GM12878 (cell line): ENCODE measurements around the gene FBXW9. TPM values are rescaled to one million over a fixed set of nuclear protein-coding genes. Genes with fewer than 3 reads are reported as not detected.

Experiments
- ATAC-seq: fragments of 200-7000 bp; cut with Tn5 transposase; 3 replicates; pipeline ENCODE4 v1.9.1; 2020; ENCODE audit warnings: mild to moderate bottlenecking, moderate library complexity
- BruUV-seq: library from RNA; stranded (reverse); fragments of 400-500 nt; replicated peaks from 2 replicates; lab custom pipeline; 2021; lab: Mats Ljungman, UMichigan
- CTCF ChIA-PET: fragments of 300-600 bp; sonication (Branson Sonifier 250); formaldehyde crosslinking; extraction: SDS; loops from one replicate; lab custom pipeline; 2021; ENCODE audit warnings: inconsistent platforms; lab: Yijun Ruan, JAX
- POLR2A ChIA-PET: fragments of 350-600 bp; formaldehyde crosslinking; extraction: SDS; loops from one replicate; lab custom pipeline; 2021; ENCODE audit warnings: inconsistent platforms; lab: Charles Lee
- RAD21 ChIA-PET: fragments of 300-600 bp; sonication (Branson Sonifier 250); formaldehyde crosslinking; loops from one replicate; lab custom pipeline; 2023; ENCODE audit warnings: antibody characterized with exemption; ENCODE audit not compliant: unreplicated experiment; lab: Charles Lee
- SMC1A ChIA-PET: fragments of 300-600 bp; sonication (Branson Sonifier 250); formaldehyde crosslinking; loops from one replicate; lab custom pipeline; 2023; ENCODE audit not compliant: unreplicated experiment, uncharacterized antibody; lab: Charles Lee
- DNase-seq: peaks from one replicate; pipeline ENCODE4 v3.0.0-alpha.2; 2011; ENCODE audit warnings: low read depth, low spot score
- FAIRE-seq: peaks from 3 replicates; lab custom pipeline; 2011; peaks lifted over from hg19 to GRCh38; lab: Jason Lieb, UNC
- H2AFZ ChIP-seq: 2 replicates; pipeline ENCODE4 v1.6.0; 2011; ENCODE audit warnings: low read depth, low read length, control low read depth; ENCODE audit not compliant: control insufficient read depth
- H3K27ac ChIP-seq: 2 replicates; pipeline ENCODE4 v1.5.1; 2011; ENCODE audit warnings: control low read depth; ENCODE audit not compliant: control insufficient read depth, insufficient read depth
- H3K27me3 ChIP-seq, 2 experiments: replicated peaks in 1 of 2; 2 replicates each; pipeline versions ENCODE4 v1.6.0 to v1.6.1; 2011; ENCODE audit warnings: low read length in 1 of 2; ENCODE audit not compliant: control insufficient read depth in 2 of 2, insufficient read depth in 2 of 2
- H3K36me3 ChIP-seq, 2 experiments: 2 replicates each; pipeline ENCODE4 v1.5.1; 2011; ENCODE audit warnings: low read length in 1 of 2; ENCODE audit not compliant: control insufficient read depth in 2 of 2, insufficient read depth in 2 of 2
- H3K4me1 ChIP-seq: 2 replicates; pipeline ENCODE4 v1.6.1; 2011; ENCODE audit warnings: mild to moderate bottlenecking, low read length, moderate library complexity, mixed read lengths; ENCODE audit not compliant: control insufficient read depth, insufficient read depth
- H3K4me2 ChIP-seq: 2 replicates; pipeline ENCODE4 v1.6.0; 2011; ENCODE audit warnings: control low read depth; ENCODE audit not compliant: control insufficient read depth, insufficient read depth
- H3K4me3 ChIP-seq: fragments of 200-600 bp; sonication (generic); 2 replicates; pipeline ENCODE4 v1.5.1; 2016
- H3K79me2 ChIP-seq: 2 replicates; pipeline ENCODE4 v1.6.0; 2011; ENCODE audit warnings: low read length; ENCODE audit not compliant: control insufficient read depth, insufficient read depth
- H3K9ac ChIP-seq: 2 replicates; pipeline ENCODE4 v1.8.0; 2011; ENCODE audit warnings: low read length, control low read depth, mixed read lengths; ENCODE audit not compliant: control insufficient read depth, insufficient read depth
- H3K9me3 ChIP-seq: replicated peaks from 3 replicates; pipeline ENCODE4 v1.5.1; 2011; ENCODE audit warnings: mild to moderate bottlenecking, low read length; ENCODE audit not compliant: control insufficient read depth, insufficient read depth
- H4K20me1 ChIP-seq: 2 replicates; pipeline ENCODE4 v1.6.0; 2011; ENCODE audit not compliant: control insufficient read depth, insufficient read depth
- ATF7 ChIP-seq: fragments of 450-650 bp; IDR thresholded peaks from 2 replicates; pipeline ENCODE4 v1.6.1; 2016; ENCODE audit warnings: low read depth, mild to moderate bottlenecking
- CBX3 ChIP-seq: fragments of 200-600 bp; sonication (generic); IDR thresholded peaks from 2 replicates; pipeline ENCODE4 v1.6.1; 2016; ENCODE audit warnings: low read depth, borderline replicate concordance
- KAT2A ChIP-seq: conservative IDR thresholded peaks from 2 replicates; pipeline ENCODE4 v1.6.1; 2011; ENCODE audit warnings: low read depth, low read length; ENCODE audit not compliant: control insufficient read depth
- NBN ChIP-seq: fragments of 450-650 bp; IDR thresholded peaks from 2 replicates; pipeline ENCODE4 v1.6.1; 2016
- NR2C2 ChIP-seq: IDR thresholded peaks from 2 replicates; pipeline ENCODE4 v1.6.1; 2011; ENCODE audit warnings: borderline replicate concordance, low read depth; ENCODE audit not compliant: control insufficient read depth, insufficient read length
- POLR2AphosphoS5 ChIP-seq: IDR thresholded peaks from 2 replicates; pipeline ENCODE4 v1.6.1; 2011; ENCODE audit warnings: mild to moderate bottlenecking, low read length, inconsistent platforms
- SKIL ChIP-seq: fragments of 450-650 bp; IDR thresholded peaks from 2 replicates; pipeline ENCODE4 v1.6.1; 2017; ENCODE audit warnings: mild to moderate bottlenecking, low read depth, inconsistent platforms; ENCODE audit not compliant: poor library complexity, severe bottlenecking
- SP1 ChIP-seq: IDR thresholded peaks from one replicate; pipeline ENCODE4 v1.6.1; 2011; ENCODE audit warnings: low read depth, low read length
- YY1 ChIP-seq: IDR thresholded peaks from 2 replicates; pipeline ENCODE4 v1.6.1; 2011; ENCODE audit warnings: low read depth, mild to moderate bottlenecking, low read length
- ZBTB40 ChIP-seq: fragments of 450-650 bp; IDR thresholded peaks from 2 replicates; pipeline ENCODE4 v1.6.1; 2016; ENCODE audit warnings: mild to moderate bottlenecking, moderate library complexity, borderline replicate concordance
- WGBS: methylation state at CpG from one replicate; pipeline ENCODE4 v1.1.6; 2016; ENCODE audit warnings: low lambda C conversion rate; ENCODE audit not compliant: insufficient replicate concordance, insufficient coverage; ENCODE audit errors: missing lambda C conversion rate; 5-methylcytosine and 5-hydroxymethylcytosine counted together
- in situ Hi-C: fragments of 300-500 bp; cut with MboI; formaldehyde crosslinking; loops from 9 replicates; pipeline ENCODE4 v1.14.3; 2018; ENCODE audit warnings: mixed read lengths
- intact Hi-C: fragments of 100-400 bp; cut with micrococcal nuclease; formaldehyde crosslinking; loops from one replicate; pipeline ENCODE4 v1.14.2; 2022; ENCODE audit not compliant: unreplicated experiment
- polyA plus RNA-seq, 11 experiments: library from polyadenylated mRNA; depleted of rRNA in 4 of 11; unstranded in 6 of 11; stranded (reverse) in 5 of 11; fragments of >200 nt; fragmentation: Nextera tagmentation in 4 of 11; fragmentation: Illumina TruSeq in 1 of 11; extraction: Ambion mirVana in 4 of 11; extraction: Trizol in 1 of 11; gene quantifications; 1 replicate in 1 of 11; 2 replicates in 10 of 11; pipeline versions ENCODE4 v1.2.1 to v1.2.3, GENCODE V29; 2011 to 2016; ENCODE audit warnings: inconsistent platforms in 2 of 11, missing spikeins in 2 of 11, low read depth in 1 of 11
- total RNA-seq, 4 experiments: library from RNA; depleted of rRNA in 3 of 4; stranded (reverse); fragments of >200 nt in 3 of 4; fragmentation: Illumina TruSeq in 1 of 4; extraction: Trizol in 1 of 4; gene quantifications; 2 replicates each; pipeline versions ENCODE4 v1.2.1 to v1.2.3, GENCODE V29; 2013 to 2021
- TF ChIP-seq, protein P1 (sequence below): IDR thresholded peaks from 2 replicates; pipeline ENCODE4 v1.6.1; 2012; ENCODE audit warnings: mild to moderate bottlenecking, low read depth, low read length
- TF ChIP-seq, protein P2 (sequence below), 3 experiments: IDR thresholded peaks in 2 of 3; conservative IDR thresholded peaks in 1 of 3; 2 replicates each; pipeline ENCODE4 v1.5.1; 2011; ENCODE audit warnings: low read depth in 3 of 3, low read length in 3 of 3, mild to moderate bottlenecking in 3 of 3, control low read depth in 2 of 3, moderate library complexity in 2 of 3, inconsistent platforms in 1 of 3, mixed read lengths in 1 of 3; ENCODE audit not compliant: control insufficient read depth in 2 of 3, insufficient read depth in 1 of 3; ENCODE audit errors: extremely low read depth in 1 of 3

The FBXW9 gene
- total and polyA plus RNA-seq, 10 of the 15 experiments (the other 5 are each of a cell fraction or from before 2014, with no cell fraction given): 0.21 to 14.8 (median 7.3) TPM

DNA sequence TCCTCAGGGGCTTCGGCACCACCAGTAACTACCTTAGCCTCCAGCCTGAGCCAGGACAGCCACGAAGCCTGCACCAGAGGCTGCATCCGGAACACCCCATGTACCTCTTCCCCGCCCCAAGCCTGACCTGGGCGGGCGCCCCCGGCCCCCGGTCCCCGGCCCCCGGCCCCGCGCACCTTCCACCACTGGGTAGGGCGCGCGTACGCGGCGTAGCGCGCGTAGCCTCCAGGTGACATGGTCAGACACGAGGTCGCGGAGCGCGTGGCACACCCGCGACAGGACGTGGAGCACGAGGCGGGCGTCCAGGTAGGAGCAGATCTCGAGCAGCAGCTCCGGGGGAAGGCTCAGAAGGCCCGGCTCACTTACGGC, 450 bp downstream of the FBXW9 start:
- Histone ChIP-seq H3K4me2 (peak overlapping the region; percentile 96), H3K27ac (peak overlapping the region; percentile 83; the same call in 1 of the 2 replicates), H3K9me3 (no peaks in the 10 kb centered on the region), H4K20me1 (no peaks in the 10 kb centered on the region), H3K79me2 (no peaks in the 10 kb centered on the region), H3K4me3 (peak overlapping the region; percentile 85), H2AFZ (peak overlapping the region; percentile 94)
- POLR2A ChIA-PET: interaction anchor here (0.6 to 1.1 kb wide), 5 partner anchors 14 to 710 kb away, joined by 3 to 4 read pairs (median 4); no protein-coding TSS in a partner anchor
- DNase-seq: no peak
- no TSS peak for BruUV-seq
- intact Hi-C loops (no loop called here), in situ Hi-C loops (no loop called here)
- TF ChIP-seq NBN (no peak), POLR2AphosphoS5 (no peak), CBX3 (no peak), ZBTB40 (no peak), ATF7 (no peak), KAT2A (no peak), NR2C2 (no peak), SP1 (no peak), YY1 (no peak), SKIL (no peak)
- TF ChIP-seq, protein P1, sequence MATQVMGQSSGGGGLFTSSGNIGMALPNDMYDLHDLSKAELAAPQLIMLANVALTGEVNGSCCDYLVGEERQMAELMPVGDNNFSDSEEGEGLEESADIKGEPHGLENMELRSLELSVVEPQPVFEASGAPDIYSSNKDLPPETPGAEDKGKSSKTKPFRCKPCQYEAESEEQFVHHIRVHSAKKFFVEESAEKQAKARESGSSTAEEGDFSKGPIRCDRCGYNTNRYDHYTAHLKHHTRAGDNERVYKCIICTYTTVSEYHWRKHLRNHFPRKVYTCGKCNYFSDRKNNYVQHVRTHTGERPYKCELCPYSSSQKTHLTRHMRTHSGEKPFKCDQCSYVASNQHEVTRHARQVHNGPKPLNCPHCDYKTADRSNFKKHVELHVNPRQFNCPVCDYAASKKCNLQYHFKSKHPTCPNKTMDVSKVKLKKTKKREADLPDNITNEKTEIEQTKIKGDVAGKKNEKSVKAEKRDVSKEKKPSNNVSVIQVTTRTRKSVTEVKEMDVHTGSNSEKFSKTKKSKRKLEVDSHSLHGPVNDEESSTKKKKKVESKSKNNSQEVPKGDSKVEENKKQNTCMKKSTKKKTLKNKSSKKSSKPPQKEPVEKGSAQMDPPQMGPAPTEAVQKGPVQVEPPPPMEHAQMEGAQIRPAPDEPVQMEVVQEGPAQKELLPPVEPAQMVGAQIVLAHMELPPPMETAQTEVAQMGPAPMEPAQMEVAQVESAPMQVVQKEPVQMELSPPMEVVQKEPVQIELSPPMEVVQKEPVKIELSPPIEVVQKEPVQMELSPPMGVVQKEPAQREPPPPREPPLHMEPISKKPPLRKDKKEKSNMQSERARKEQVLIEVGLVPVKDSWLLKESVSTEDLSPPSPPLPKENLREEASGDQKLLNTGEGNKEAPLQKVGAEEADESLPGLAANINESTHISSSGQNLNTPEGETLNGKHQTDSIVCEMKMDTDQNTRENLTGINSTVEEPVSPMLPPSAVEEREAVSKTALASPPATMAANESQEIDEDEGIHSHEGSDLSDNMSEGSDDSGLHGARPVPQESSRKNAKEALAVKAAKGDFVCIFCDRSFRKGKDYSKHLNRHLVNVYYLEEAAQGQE: no peak
- TF ChIP-seq, protein P2, sequence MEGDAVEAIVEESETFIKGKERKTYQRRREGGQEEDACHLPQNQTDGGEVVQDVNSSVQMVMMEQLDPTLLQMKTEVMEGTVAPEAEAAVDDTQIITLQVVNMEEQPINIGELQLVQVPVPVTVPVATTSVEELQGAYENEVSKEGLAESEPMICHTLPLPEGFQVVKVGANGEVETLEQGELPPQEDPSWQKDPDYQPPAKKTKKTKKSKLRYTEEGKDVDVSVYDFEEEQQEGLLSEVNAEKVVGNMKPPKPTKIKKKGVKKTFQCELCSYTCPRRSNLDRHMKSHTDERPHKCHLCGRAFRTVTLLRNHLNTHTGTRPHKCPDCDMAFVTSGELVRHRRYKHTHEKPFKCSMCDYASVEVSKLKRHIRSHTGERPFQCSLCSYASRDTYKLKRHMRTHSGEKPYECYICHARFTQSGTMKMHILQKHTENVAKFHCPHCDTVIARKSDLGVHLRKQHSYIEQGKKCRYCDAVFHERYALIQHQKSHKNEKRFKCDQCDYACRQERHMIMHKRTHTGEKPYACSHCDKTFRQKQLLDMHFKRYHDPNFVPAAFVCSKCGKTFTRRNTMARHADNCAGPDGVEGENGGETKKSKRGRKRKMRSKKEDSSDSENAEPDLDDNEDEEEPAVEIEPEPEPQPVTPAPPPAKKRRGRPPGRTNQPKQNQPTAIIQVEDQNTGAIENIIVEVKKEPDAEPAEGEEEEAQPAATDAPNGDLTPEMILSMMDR (IDR thresholded peaks at IDR 0.05 in 2 of 3, conservative IDR thresholded peaks at IDR 0.05 in 1 of 3; ENCODE audit: control insufficient read depth in 2 of 3, extremely low read depth in 1 of 3, insufficient read depth in 1 of 3, low read depth in 3 of 3, low read length in 3 of 3): no peak
- TF ChIP-seq, all 136 proteins: peak for 0
- ChIA-PET CTCF (interaction anchor here (0.8 to 1.5 kb wide), 3 partner anchors 18 to 70 kb away, joined by 3 to 7 read pairs (median 4); no protein-coding TSS in a partner anchor), RAD21 (interaction anchor here (0.8 kb wide), 1 partner anchor 100 kb away, joined by 3 read pairs; no protein-coding TSS in a partner anchor), SMC1A (no interaction called here)
- H3K9ac ChIP-seq: peak overlapping the region; percentile 82
- peaks cover 4 to 6% of the 10 kb centered on the region in 2 experiments; a peak in 3 of 4 replicates for H3K36me3 ChIP-seq
- peaks cover 9% of the 10 kb centered on the region for H3K4me1 ChIP-seq
- 11% methylated on average over 9 of the region's 36 CpGs for WGBS
- no peak for FAIRE-seq
- ATAC-seq: peak; percentile 30
- no peaks in the 10 kb centered on the region for H3K27me3 ChIP-seq
